H1 (cell line): Measurements from ENCODE around the gene ROGDI. TPM values are rescaled to one million over a fixed set of nuclear protein-coding genes. Genes with fewer than 3 reads are reported as not detected.

Source experiments
- BCL11A ChIP-seq, 2 experiments: IDR thresholded peaks; one replicate each; pipeline ENCODE4 v1.6.1; 2011; ENCODE audit warnings: low read depth in 2 of 2, low read length in 2 of 2, mild to moderate bottlenecking in 2 of 2
- CBX8 ChIP-seq: fragments of 300-800, 300-1000 bp; sonication (generic); IDR thresholded peaks from 2 replicates; pipeline ENCODE4 v1.7.1; 2016; ENCODE audit warnings: low read depth, low read length, borderline replicate concordance
- CTCF ChIP-seq, 3 experiments: IDR thresholded peaks; 1 replicate in 2 of 3; 2 replicates in 1 of 3; pipeline versions ENCODE4 v1.5.1 to v1.6.1; 2011; ENCODE audit warnings: low read length in 3 of 3, mild to moderate bottlenecking in 3 of 3, inconsistent platforms in 2 of 3, low read depth in 1 of 3, moderate library complexity in 1 of 3; ENCODE audit not compliant: insufficient read depth in 1 of 3; ENCODE audit errors: control extremely low read depth in 1 of 3
- NANOG ChIP-seq: IDR thresholded peaks from 2 replicates; pipeline ENCODE4 v1.6.1; 2011; ENCODE audit warnings: low read length, low read depth, mild to moderate bottlenecking, inconsistent platforms; ENCODE audit not compliant: insufficient read depth, poor library complexity, severe bottlenecking
- RAD21 ChIP-seq, 2 experiments: IDR thresholded peaks in 1 of 2; conservative IDR thresholded peaks in 1 of 2; 2 replicates each; pipeline ENCODE4 v1.6.1; 2011; ENCODE audit warnings: low read depth in 2 of 2, low read length in 2 of 2, improper control_type of control experiment in 1 of 2, inconsistent platforms in 1 of 2, mild to moderate bottlenecking in 1 of 2, moderate library complexity in 1 of 2
- SIRT6 ChIP-seq: IDR thresholded peaks from one replicate; pipeline ENCODE4 v1.7.1; 2012; ENCODE audit warnings: low read length, inconsistent platforms
- SP1 ChIP-seq: IDR thresholded peaks from 2 replicates; pipeline ENCODE4 v1.6.1; 2011; ENCODE audit warnings: low read depth, low read length
- polyA plus RNA-seq, 7 experiments: library from polyadenylated mRNA; depleted of rRNA in 3 of 7; stranded (reverse) in 5 of 7; unstranded in 2 of 7; fragments of >200 nt in 5 of 7; fragments of 200-250 nt in 2 of 7; gene quantifications; 1 replicate in 5 of 7; 2 replicates in 1 of 7; 4 replicates in 1 of 7; pipeline versions ENCODE4 v1.2.1 to v1.2.3, GENCODE V29; 2011 to 2013; ENCODE audit warnings: missing spikeins in 2 of 7, mixed read lengths in 2 of 7
- total RNA-seq: library from RNA; stranded (reverse); fragmentation: NEBNext Ultra II Directional; extraction: Animal tissue kit (Norgen Biotek cat#: 25700); gene quantifications from 2 replicates; pipeline ENCODE4 v1.2.1, GENCODE V29; 2021
- TF ChIP-seq, protein P1 (sequence below): fragments of 300-600 bp; sonication (generic); IDR thresholded peaks from 2 replicates; pipeline ENCODE4 v1.7.1; 2012; ENCODE audit warnings: low read length, moderate library complexity, mild to moderate bottlenecking, inconsistent platforms; ENCODE audit not compliant: insufficient replicate concordance

Gene ROGDI
- total and polyA plus RNA-seq, 2 of the 8 experiments (the other 6 are each of a cell fraction or from before 2014, with no cell fraction given): 27.4 to 68.4 TPM

DNA sequence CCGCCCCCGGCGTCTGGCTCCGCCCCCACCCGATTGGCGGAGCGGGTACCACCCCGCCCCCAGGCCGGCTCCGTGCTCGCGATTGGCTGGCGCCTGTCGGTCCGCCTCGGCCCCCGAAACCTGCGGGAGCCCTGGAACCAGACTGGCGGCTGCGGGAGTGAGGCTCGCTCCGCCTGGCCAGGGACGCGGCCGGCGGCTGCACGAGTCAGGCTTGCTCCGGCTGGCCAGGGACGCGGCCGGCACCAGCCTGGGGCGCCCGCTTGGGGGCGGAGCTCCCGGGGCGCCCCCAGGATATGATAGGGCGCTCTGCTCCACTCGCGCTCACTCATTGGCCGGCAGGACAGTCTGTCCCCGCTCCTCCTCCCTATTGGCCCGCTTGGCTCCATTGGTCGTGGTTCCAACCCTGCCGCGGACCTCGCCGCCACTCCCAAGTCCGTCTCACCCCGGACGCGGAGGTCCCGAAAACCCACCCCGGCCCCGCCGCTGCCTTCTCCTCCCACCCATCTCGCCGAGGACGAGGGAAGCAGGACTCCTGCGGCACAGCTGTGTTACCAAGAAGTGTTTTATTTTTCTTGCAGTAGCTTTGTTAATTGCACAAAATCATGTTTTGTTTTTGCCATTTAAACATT, 340 bp upstream of the ROGDI start (continued):
- TF ChIP-seq, protein P1, sequence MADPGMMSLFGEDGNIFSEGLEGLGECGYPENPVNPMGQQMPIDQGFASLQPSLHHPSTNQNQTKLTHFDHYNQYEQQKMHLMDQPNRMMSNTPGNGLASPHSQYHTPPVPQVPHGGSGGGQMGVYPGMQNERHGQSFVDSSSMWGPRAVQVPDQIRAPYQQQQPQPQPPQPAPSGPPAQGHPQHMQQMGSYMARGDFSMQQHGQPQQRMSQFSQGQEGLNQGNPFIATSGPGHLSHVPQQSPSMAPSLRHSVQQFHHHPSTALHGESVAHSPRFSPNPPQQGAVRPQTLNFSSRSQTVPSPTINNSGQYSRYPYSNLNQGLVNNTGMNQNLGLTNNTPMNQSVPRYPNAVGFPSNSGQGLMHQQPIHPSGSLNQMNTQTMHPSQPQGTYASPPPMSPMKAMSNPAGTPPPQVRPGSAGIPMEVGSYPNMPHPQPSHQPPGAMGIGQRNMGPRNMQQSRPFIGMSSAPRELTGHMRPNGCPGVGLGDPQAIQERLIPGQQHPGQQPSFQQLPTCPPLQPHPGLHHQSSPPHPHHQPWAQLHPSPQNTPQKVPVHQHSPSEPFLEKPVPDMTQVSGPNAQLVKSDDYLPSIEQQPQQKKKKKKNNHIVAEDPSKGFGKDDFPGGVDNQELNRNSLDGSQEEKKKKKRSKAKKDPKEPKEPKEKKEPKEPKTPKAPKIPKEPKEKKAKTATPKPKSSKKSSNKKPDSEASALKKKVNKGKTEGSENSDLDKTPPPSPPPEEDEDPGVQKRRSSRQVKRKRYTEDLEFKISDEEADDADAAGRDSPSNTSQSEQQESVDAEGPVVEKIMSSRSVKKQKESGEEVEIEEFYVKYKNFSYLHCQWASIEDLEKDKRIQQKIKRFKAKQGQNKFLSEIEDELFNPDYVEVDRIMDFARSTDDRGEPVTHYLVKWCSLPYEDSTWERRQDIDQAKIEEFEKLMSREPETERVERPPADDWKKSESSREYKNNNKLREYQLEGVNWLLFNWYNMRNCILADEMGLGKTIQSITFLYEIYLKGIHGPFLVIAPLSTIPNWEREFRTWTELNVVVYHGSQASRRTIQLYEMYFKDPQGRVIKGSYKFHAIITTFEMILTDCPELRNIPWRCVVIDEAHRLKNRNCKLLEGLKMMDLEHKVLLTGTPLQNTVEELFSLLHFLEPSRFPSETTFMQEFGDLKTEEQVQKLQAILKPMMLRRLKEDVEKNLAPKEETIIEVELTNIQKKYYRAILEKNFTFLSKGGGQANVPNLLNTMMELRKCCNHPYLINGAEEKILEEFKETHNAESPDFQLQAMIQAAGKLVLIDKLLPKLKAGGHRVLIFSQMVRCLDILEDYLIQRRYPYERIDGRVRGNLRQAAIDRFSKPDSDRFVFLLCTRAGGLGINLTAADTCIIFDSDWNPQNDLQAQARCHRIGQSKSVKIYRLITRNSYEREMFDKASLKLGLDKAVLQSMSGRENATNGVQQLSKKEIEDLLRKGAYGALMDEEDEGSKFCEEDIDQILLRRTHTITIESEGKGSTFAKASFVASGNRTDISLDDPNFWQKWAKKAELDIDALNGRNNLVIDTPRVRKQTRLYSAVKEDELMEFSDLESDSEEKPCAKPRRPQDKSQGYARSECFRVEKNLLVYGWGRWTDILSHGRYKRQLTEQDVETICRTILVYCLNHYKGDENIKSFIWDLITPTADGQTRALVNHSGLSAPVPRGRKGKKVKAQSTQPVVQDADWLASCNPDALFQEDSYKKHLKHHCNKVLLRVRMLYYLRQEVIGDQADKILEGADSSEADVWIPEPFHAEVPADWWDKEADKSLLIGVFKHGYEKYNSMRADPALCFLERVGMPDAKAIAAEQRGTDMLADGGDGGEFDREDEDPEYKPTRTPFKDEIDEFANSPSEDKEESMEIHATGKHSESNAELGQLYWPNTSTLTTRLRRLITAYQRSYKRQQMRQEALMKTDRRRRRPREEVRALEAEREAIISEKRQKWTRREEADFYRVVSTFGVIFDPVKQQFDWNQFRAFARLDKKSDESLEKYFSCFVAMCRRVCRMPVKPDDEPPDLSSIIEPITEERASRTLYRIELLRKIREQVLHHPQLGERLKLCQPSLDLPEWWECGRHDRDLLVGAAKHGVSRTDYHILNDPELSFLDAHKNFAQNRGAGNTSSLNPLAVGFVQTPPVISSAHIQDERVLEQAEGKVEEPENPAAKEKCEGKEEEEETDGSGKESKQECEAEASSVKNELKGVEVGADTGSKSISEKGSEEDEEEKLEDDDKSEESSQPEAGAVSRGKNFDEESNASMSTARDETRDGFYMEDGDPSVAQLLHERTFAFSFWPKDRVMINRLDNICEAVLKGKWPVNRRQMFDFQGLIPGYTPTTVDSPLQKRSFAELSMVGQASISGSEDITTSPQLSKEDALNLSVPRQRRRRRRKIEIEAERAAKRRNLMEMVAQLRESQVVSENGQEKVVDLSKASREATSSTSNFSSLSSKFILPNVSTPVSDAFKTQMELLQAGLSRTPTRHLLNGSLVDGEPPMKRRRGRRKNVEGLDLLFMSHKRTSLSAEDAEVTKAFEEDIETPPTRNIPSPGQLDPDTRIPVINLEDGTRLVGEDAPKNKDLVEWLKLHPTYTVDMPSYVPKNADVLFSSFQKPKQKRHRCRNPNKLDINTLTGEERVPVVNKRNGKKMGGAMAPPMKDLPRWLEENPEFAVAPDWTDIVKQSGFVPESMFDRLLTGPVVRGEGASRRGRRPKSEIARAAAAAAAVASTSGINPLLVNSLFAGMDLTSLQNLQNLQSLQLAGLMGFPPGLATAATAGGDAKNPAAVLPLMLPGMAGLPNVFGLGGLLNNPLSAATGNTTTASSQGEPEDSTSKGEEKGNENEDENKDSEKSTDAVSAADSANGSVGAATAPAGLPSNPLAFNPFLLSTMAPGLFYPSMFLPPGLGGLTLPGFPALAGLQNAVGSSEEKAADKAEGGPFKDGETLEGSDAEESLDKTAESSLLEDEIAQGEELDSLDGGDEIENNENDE: no peak
- no peak for TF ChIP-seq NANOG
- TF ChIP-seq SIRT6: no peak
- TF ChIP-seq CTCF (IDR thresholded peaks at IDR 0.05; ENCODE audit: control extremely low read depth in 1 of 3, insufficient read depth in 1 of 3, low read depth in 1 of 3, low read length in 3 of 3): no peak
- TF ChIP-seq SP1: peak; percentile 97
- no peak for TF ChIP-seq CBX8
- no peak for TF ChIP-seq BCL11A (IDR thresholded peaks at IDR 0.05; ENCODE audit: low read depth in 2 of 2, low read length in 2 of 2)
- TF ChIP-seq RAD21 (IDR thresholded peaks at IDR 0.05 in 1 of 2, conservative IDR thresholded peaks at IDR 0.05 in 1 of 2; ENCODE audit: low read depth in 2 of 2, low read length in 2 of 2): no peak
